Fibroblast of the aortic adventitia (primary cell): Measurements from ENCODE around the gene ABLIM2. TPM values are rescaled to one million over a fixed set of nuclear protein-coding genes. Genes with fewer than 3 reads are reported as not detected.

Experiments used
- DNase-seq: peaks from one replicate; pipeline ENCODE4 v3.0.0-alpha.2; 2010; ENCODE audit warnings: low read depth
- H3K4me3 ChIP-seq: 2 replicates; pipeline ENCODE4 v1.5.1; 2011; ENCODE audit warnings: low read depth, mild to moderate bottlenecking, control low read depth, low read length, moderate library complexity
- CTCF ChIP-seq: IDR thresholded peaks from 2 replicates; pipeline ENCODE4 v1.5.1; 2011; ENCODE audit warnings: mild to moderate bottlenecking, low read length, control low read depth, inconsistent platforms; ENCODE audit not compliant: insufficient read depth
- total RNA-seq: library from RNA; depleted of rRNA; stranded (reverse); fragments of >200 nt; gene quantifications from 2 replicates; pipeline ENCODE4 v1.2.3, GENCODE V29; 2012; ENCODE audit warnings: low replicate concordance

The ABLIM2 gene
- total RNA-seq, 1 donor: under 0.01 TPM

GRCh38 chr4:8198206-8198905 is 39.7 kb upstream of the ABLIM2 start:
- TF ChIP-seq CTCF: no peak
- DNase-seq: no peak
- H3K4me3 ChIP-seq: no peak overlapping the region

GRCh38 chr4:8197521-8197920 is 38.9 kb upstream of the ABLIM2 start:
- no peak for TF ChIP-seq CTCF
- no peak for DNase-seq
- H3K4me3 ChIP-seq: no peak overlapping the region

- TF ChIP-seq CTCF: no peak
- DNase-seq: no peak
- no peak overlapping the region for H3K4me3 ChIP-seq
Measured at GRCh38 chr4:8195841-8196458, 37.3 kb upstream of the ABLIM2 start.

GRCh38 chr4:8195431-8195830 is 36.8 kb upstream of the ABLIM2 start:
- no peak overlapping the region for H3K4me3 ChIP-seq
- TF ChIP-seq CTCF: no peak
- DNase-seq: no peak

- no peak for DNase-seq
- H3K4me3 ChIP-seq: no peak overlapping the region
- TF ChIP-seq CTCF: no peak
Measured at GRCh38 chr4:8194306-8195242, 36.0 kb upstream of the ABLIM2 start.

- no peak overlapping the region for H3K4me3 ChIP-seq
- peak; percentile 48 for DNase-seq
- peak; percentile 32 for TF ChIP-seq CTCF
Measured at GRCh38 chr4:8192748-8193738, 34.4 kb upstream of the ABLIM2 start.
